K562 (cell line): ENCODE data around the gene HSDL2. TPM values are rescaled to one million over a fixed set of nuclear protein-coding genes. Genes with fewer than 3 reads are reported as not detected.

Experiments used
- ATAC-seq: fragments of 200-7000 bp; cut with Tn5 transposase; 3 replicates; pipeline ENCODE4 v1.9.1; 2020; ENCODE audit warnings: moderate library complexity
- BruUV-seq: library from RNA; stranded (reverse); fragments of 400-500 nt; replicated peaks from 2 replicates; lab custom pipeline; 2021; lab: Mats Ljungman, UMichigan
- CTCF ChIA-PET: fragments of 300-600 bp; formaldehyde crosslinking; extraction: SDS; loops from one replicate; lab custom pipeline; 2021; ENCODE audit warnings: low intra/inter-chr PET ratio; lab: Yijun Ruan, JAX
- POLR2A ChIA-PET: fragments of 300-600, 350-650 bp; sonication (Branson Sonifier 250); formaldehyde crosslinking; extraction: SDS; loops from one replicate; lab custom pipeline; 2021; ENCODE audit warnings: antibody characterized with exemption, inconsistent platforms; lab: Yijun Ruan, JAX
- DNase-seq, 4 experiments: peaks; one replicate each; pipeline versions ENCODE4 v3.0.0 to v3.0.0-alpha.2; 2011 to 2018; ENCODE audit warnings: low spot score in 3 of 4, mixed read lengths in 3 of 4; ENCODE audit errors: extremely low read depth in 1 of 4
- FAIRE-seq: peaks from 2 replicates; lab custom pipeline; 2011; peaks lifted over from hg19 to GRCh38; lab: Jason Lieb, UNC
- H2AFZ ChIP-seq: 2 replicates; pipeline ENCODE4 v1.6.0; 2011; ENCODE audit warnings: low read depth, low read length, control low read depth, inconsistent platforms
- H3K27ac ChIP-seq: fragments of 200-600 bp; 3 replicates; pipeline ENCODE4 v1.8.0; 2011; ENCODE audit warnings: low read depth, mild to moderate bottlenecking, control low read depth, inconsistent platforms, low read length, moderate library complexity, mixed read lengths; ENCODE audit errors: extremely low read depth
- H3K27me3 ChIP-seq, 2 experiments: fragments of 300-600 bp in 1 of 2; 2 replicates in 1 of 2; 3 replicates in 1 of 2; pipeline versions ENCODE4 v1.6.0 to v1.8.0; 2011; ENCODE audit warnings: inconsistent platforms in 2 of 2, low read length in 2 of 2, mild to moderate bottlenecking in 1 of 2, mixed read lengths in 1 of 2, moderate library complexity in 1 of 2; ENCODE audit not compliant: control insufficient read depth in 2 of 2, insufficient read depth in 2 of 2
- H3K36me3 ChIP-seq: fragments of 300-600 bp; 3 replicates; pipeline ENCODE4 v1.8.0; 2011; ENCODE audit warnings: mild to moderate bottlenecking, low read length, inconsistent platforms; ENCODE audit not compliant: control insufficient read depth, insufficient read depth
- H3K4me1 ChIP-seq, 2 experiments: fragments of 200-600 bp in 1 of 2; replicated peaks in 1 of 2; 2 replicates in 1 of 2; 3 replicates in 1 of 2; pipeline versions ENCODE4 v1.5.1 to v1.8.0; 2011; ENCODE audit warnings: inconsistent platforms in 2 of 2, low read length in 2 of 2, mild to moderate bottlenecking in 1 of 2, mixed read lengths in 1 of 2, moderate library complexity in 1 of 2; ENCODE audit not compliant: control insufficient read depth in 2 of 2, insufficient read depth in 2 of 2
- H3K4me2 ChIP-seq: 2 replicates; pipeline ENCODE4 v1.6.1; 2011; ENCODE audit warnings: low read length, control low read depth, inconsistent platforms, mixed read lengths; ENCODE audit not compliant: insufficient read depth
- H3K4me3 ChIP-seq: fragments of 200-600 bp; sonication (generic), shearing (Covaris generic); 2 replicates; pipeline ENCODE4 v1.5.1; 2016; ENCODE audit warnings: control low read depth, inconsistent platforms
- H3K79me2 ChIP-seq: fragments of 200-600 bp; 3 replicates; pipeline ENCODE4 v1.8.0; 2011; ENCODE audit warnings: low read length, inconsistent platforms; ENCODE audit not compliant: control insufficient read depth, insufficient read depth
- H3K9ac ChIP-seq, 2 experiments: 2 replicates each; pipeline versions ENCODE4 v1.6.0 to v1.6.1; 2011; ENCODE audit warnings: low read depth in 2 of 2, low read length in 2 of 2, control low read depth in 1 of 2, inconsistent platforms in 1 of 2, mild to moderate bottlenecking in 1 of 2, mixed read lengths in 1 of 2; ENCODE audit not compliant: insufficient read depth in 1 of 2
- H3K9me1 ChIP-seq: one replicate; pipeline ENCODE4 v1.6.0; 2011; ENCODE audit warnings: inconsistent platforms, mild to moderate bottlenecking, low read length, moderate library complexity; ENCODE audit not compliant: control insufficient read depth, insufficient read depth
- H3K9me3 ChIP-seq: replicated peaks from 2 replicates; pipeline ENCODE4 v1.5.1; 2011; ENCODE audit warnings: low read depth, low read length, inconsistent platforms; ENCODE audit not compliant: control insufficient read depth, insufficient read depth
- H4K20me1 ChIP-seq: replicated peaks from 2 replicates; pipeline ENCODE4 v1.6.1; 2011; ENCODE audit warnings: low read length, inconsistent platforms, mixed read lengths; ENCODE audit not compliant: control insufficient read depth, insufficient read depth
- ARNT ChIP-seq, 2 experiments: fragments of 450-650 bp; IDR thresholded peaks; 2 replicates each; pipeline ENCODE4 v1.6.1; 2016; ENCODE audit warnings: mild to moderate bottlenecking in 1 of 2
- CCNT2 ChIP-seq: IDR thresholded peaks from 2 replicates; pipeline ENCODE4 v1.6.1; 2011; ENCODE audit warnings: borderline replicate concordance, low read depth, mild to moderate bottlenecking, moderate library complexity, mixed read lengths, low read length; ENCODE audit not compliant: insufficient read length; ENCODE audit errors: extremely low read depth
- DNMT1 ChIP-seq: fragments of 450-650 bp; IDR thresholded peaks from 2 replicates; pipeline ENCODE4 v1.6.1; 2016; ENCODE audit warnings: antibody characterized with exemption, mild to moderate bottlenecking
- JUN ChIP-seq, 2 experiments: sonication (generic) in 1 of 2; formaldehyde crosslinking in 1 of 2; IDR thresholded peaks; 2 replicates each; pipeline versions ENCODE4 v1.6.1 to v1.8.0; 2012 to 2022; ENCODE audit warnings: borderline replicate concordance in 2 of 2, mild to moderate bottlenecking in 2 of 2, improper control_type of control experiment in 1 of 2, low read depth in 1 of 2, low read length in 1 of 2, missing genetic modification reagents in 1 of 2
- NCOR1 ChIP-seq: fragments of 450-650 bp; IDR thresholded peaks from 2 replicates; pipeline ENCODE4 v1.6.1; 2016; ENCODE audit warnings: mild to moderate bottlenecking, moderate library complexity
- NR1H2 ChIP-seq: sonication (generic); formaldehyde crosslinking; IDR thresholded peaks from 2 replicates; pipeline ENCODE4 v1.4.0; 2020; ENCODE audit warnings: mild to moderate bottlenecking, missing genetic modification reagents
- POLR3G ChIP-seq: IDR thresholded peaks from 2 replicates; pipeline ENCODE4 v1.6.1; 2011; ENCODE audit not compliant: insufficient read length, insufficient replicate concordance; ENCODE audit errors: extremely low read depth
- SIX5 ChIP-seq, 2 experiments: IDR thresholded peaks; 2 replicates each; pipeline ENCODE4 v1.6.1; 2011; ENCODE audit warnings: low read length in 2 of 2, borderline replicate concordance in 1 of 2, low read depth in 1 of 2, mild to moderate bottlenecking in 1 of 2, moderate library complexity in 1 of 2; ENCODE audit not compliant: insufficient read depth in 1 of 2
- ZNF584 ChIP-seq: fragments of 200-800 bp; sonication (Bioruptor generic); IDR thresholded peaks from 2 replicates; pipeline ENCODE4 v1.6.1; 2016; ENCODE audit warnings: low read depth, mild to moderate bottlenecking, missing genetic modification characterization, missing compliant biosample characterization
- ZNF707 ChIP-seq: fragments of 250-450 bp; sonication (Bioruptor Pico); conservative IDR thresholded peaks from 2 replicates; pipeline ENCODE4 v1.8.0; 2022; ENCODE audit warnings: inconsistent platforms, mild to moderate bottlenecking, moderate library complexity
- WGBS: fragments of 100-300 bp; shearing (Covaris generic); methylation state at CpG from one replicate; pipeline ENCODE4 v1.1.6; 2016; ENCODE audit warnings: low coverage, mixed read lengths; ENCODE audit not compliant: insufficient coverage; ENCODE audit errors: missing lambda C conversion rate; 5-methylcytosine and 5-hydroxymethylcytosine counted together
- in situ Hi-C: fragments of 300-500 bp; cut with MboI; formaldehyde crosslinking; loops from 4 replicates; pipeline ENCODE4 v1.15.0; 2018; ENCODE audit warnings: inconsistent platforms, mixed read lengths
- intact Hi-C: fragments of 100-400 bp; cut with micrococcal nuclease; formaldehyde crosslinking; loops from 2 replicates; pipeline ENCODE4 v1.14.2; 2022
- polyA plus RNA-seq, 8 experiments: library from polyadenylated mRNA; depleted of rRNA in 4 of 8; stranded (reverse) in 5 of 8; unstranded in 3 of 8; fragments of >200 nt; fragmentation: Nextera tagmentation in 2 of 8; fragmentation: Illumina TruSeq in 1 of 8; extraction: Ambion mirVana in 2 of 8; extraction: Trizol in 1 of 8; gene quantifications; 2 replicates each; pipeline versions ENCODE4 v1.2.1 to v1.2.3, GENCODE V29; 2011 to 2014; ENCODE audit warnings: inconsistent platforms in 1 of 8, missing spikeins in 1 of 8
- total RNA-seq, 7 experiments: library from RNA; depleted of rRNA in 6 of 7; stranded (reverse); fragments of >200 nt in 6 of 7; fragmentation: Illumina TruSeq in 2 of 7; extraction: Trizol in 2 of 7; gene quantifications; 2 replicates each; pipeline versions ENCODE4 v1.2.1 to v1.2.3, GENCODE V29; 2011 to 2021; ENCODE audit warnings: low replicate concordance in 1 of 7
- TF ChIP-seq, protein P1 (sequence below): fragments of 450-650 bp; formaldehyde crosslinking; IDR thresholded peaks from 2 replicates; pipeline ENCODE4 v1.4.0; 2022; ENCODE audit warnings: missing genetic modification characterization

HSDL2 gene
- total and polyA plus RNA-seq, 9 of the 15 experiments (the other 6 are each of a cell fraction or from before 2014, with no cell fraction given), result 22.8 to 74.1 (median 35.6) TPM

GRCh38 chr9:112371060-112371459, 8.8 kb upstream of the HSDL2 start:
- intact Hi-C loops, result loop anchor here (10.0 kb wide), 2 partner anchors 56 to 424 kb away; no protein-coding TSS in a partner anchor
- Histone ChIP-seq H2AFZ (no peak overlapping the region), H3K36me3 (no peaks in the 10 kb centered on the region), H3K9ac (no peak overlapping the region), H3K27ac (no peak overlapping the region), H3K4me3 (no peak overlapping the region), H3K4me1 (no peaks in the 10 kb centered on the region)
- no TSS peak for BruUV-seq
- CTCF ChIA-PET, result no interaction called here
- TF ChIP-seq ZNF584 (CRISPR knock-in tag) (no peak), POLR3G (no peak), SIX5 (IDR thresholded peaks at IDR 0.05; ENCODE audit: borderline replicate concordance in 1 of 2, insufficient read depth in 1 of 2, low read depth in 1 of 2, low read length in 2 of 2) (no peak), NCOR1 (no peak), CCNT2 (no peak), JUN (IDR thresholded peaks at IDR 0.05; ENCODE audit: borderline replicate concordance, low read depth, low read length) (no peak), JUN (CRISPR knock-in tag; IDR thresholded peaks at IDR 0.05; ENCODE audit: borderline replicate concordance) (no peak), NR1H2 (CRISPR knock-in tag) (no peak), DNMT1 (no peak), ARNT (IDR thresholded peaks at IDR 0.05) (no peak), ZNF707 (no peak)
- TF ChIP-seq, protein P1, sequence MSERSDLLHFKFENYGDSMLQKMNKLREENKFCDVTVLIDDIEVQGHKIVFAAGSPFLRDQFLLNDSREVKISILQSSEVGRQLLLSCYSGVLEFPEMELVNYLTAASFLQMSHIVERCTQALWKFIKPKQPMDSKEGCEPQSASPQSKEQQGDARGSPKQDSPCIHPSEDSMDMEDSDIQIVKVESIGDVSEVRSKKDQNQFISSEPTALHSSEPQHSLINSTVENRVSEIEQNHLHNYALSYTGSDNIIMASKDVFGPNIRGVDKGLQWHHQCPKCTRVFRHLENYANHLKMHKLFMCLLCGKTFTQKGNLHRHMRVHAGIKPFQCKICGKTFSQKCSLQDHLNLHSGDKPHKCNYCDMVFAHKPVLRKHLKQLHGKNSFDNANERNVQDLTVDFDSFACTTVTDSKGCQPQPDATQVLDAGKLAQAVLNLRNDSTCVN (CRISPR knock-in tag), result no peak
- TF ChIP-seq, all 486 proteins: peak for 0
- H3K9me1 ChIP-seq, result no peaks in the 10 kb centered on the region
- H3K4me2 ChIP-seq, result no peak overlapping the region
- peaks cover 4% of the 10 kb centered on the region; the same call in 1 of the 2 replicates for H3K9me3 ChIP-seq
- FAIRE-seq (no peak), ATAC-seq (no peak), DNase-seq (no peak)
- H3K27me3 ChIP-seq, result no peaks in the 10 kb centered on the region
- POLR2A ChIA-PET, result no interaction called here
- no peaks in the 10 kb centered on the region for H3K79me2 ChIP-seq
- 44% methylated on average over 1 of the region's 1 CpG for WGBS
- no peaks in the 10 kb centered on the region for H4K20me1 ChIP-seq
- in situ Hi-C loops, result no loop called here
